Endodermal cell (in vitro differentiated cells): ENCODE data around the gene SLC35B2. TPM values are rescaled to one million over a fixed set of nuclear protein-coding genes. Genes with fewer than 3 reads are reported as not detected.

Experiments used
- DNase-seq: peaks from one replicate; pipeline ENCODE4 v3.0.0-alpha.2; 2017
- H3K27ac ChIP-seq: 2 replicates; pipeline ENCODE4 v1.5.1; 2013; ENCODE audit warnings: mild to moderate bottlenecking, low read depth, low read length, moderate library complexity
- H3K27me3 ChIP-seq: 2 replicates; pipeline ENCODE4 v1.6.1; 2013; ENCODE audit warnings: mild to moderate bottlenecking, low read length, moderate library complexity; ENCODE audit not compliant: insufficient read depth, control insufficient read depth, poor library complexity, severe bottlenecking
- H3K36me3 ChIP-seq: 2 replicates; pipeline ENCODE4 v1.7.0; 2013; ENCODE audit warnings: mild to moderate bottlenecking, low read length, moderate library complexity; ENCODE audit not compliant: control insufficient read depth, insufficient read depth
- H3K4me1 ChIP-seq: one replicate; pipeline ENCODE4 v1.7.0; 2013; ENCODE audit warnings: low read length; ENCODE audit not compliant: control insufficient read depth, insufficient read depth
- H3K4me3 ChIP-seq: 2 replicates; pipeline ENCODE4 v1.5.1; 2013; ENCODE audit warnings: mild to moderate bottlenecking, low read length, moderate library complexity
- H3K9ac ChIP-seq: 2 replicates; pipeline ENCODE4 v1.6.1; 2013; ENCODE audit warnings: mild to moderate bottlenecking, low read length, moderate library complexity; ENCODE audit not compliant: poor library complexity, severe bottlenecking; ENCODE audit errors: extremely low read depth
- H3K9me3 ChIP-seq: 2 replicates; pipeline ENCODE4 v1.6.1; 2013; ENCODE audit warnings: mild to moderate bottlenecking, low read length, moderate library complexity; ENCODE audit not compliant: control insufficient read depth
- H3K27ac Mint-ChIP-seq: 2 replicates; pipeline ENCODE4 v1.8.0; 2020; ENCODE audit warnings: mixed read lengths
- H3K27me3 Mint-ChIP-seq: 2 replicates; pipeline ENCODE4 v1.8.0; 2021; ENCODE audit warnings: mild to moderate bottlenecking, mixed read lengths; ENCODE audit not compliant: insufficient read depth
- H3K36me3 Mint-ChIP-seq: 2 replicates; pipeline ENCODE4 v1.8.0; 2020; ENCODE audit warnings: low read depth, mixed read lengths
- H3K4me1 Mint-ChIP-seq: 2 replicates; pipeline ENCODE4 v1.8.0; 2020; ENCODE audit warnings: mixed read lengths
- H3K4me3 Mint-ChIP-seq: 2 replicates; pipeline ENCODE4 v1.8.0; 2020; ENCODE audit warnings: mild to moderate bottlenecking, moderate library complexity, mixed read lengths
- H3K9me3 Mint-ChIP-seq: 2 replicates; pipeline ENCODE4 v1.8.0; 2020; ENCODE audit warnings: mild to moderate bottlenecking, mixed read lengths
- WGBS, 2 experiments: methylation state at CpG; one replicate each; pipeline versions ENCODE4 v1.1.5 to v1.1.7; 2013; ENCODE audit warnings: missing lambda C conversion rate in 2 of 2, mixed read lengths in 1 of 2; ENCODE audit not compliant: insufficient coverage in 1 of 2, insufficient read length in 1 of 2; 5-methylcytosine and 5-hydroxymethylcytosine counted together
- total RNA-seq, 2 donors: library from RNA; stranded (reverse); fragmentation: NEBNext Ultra II Directional in 1 of 2; extraction: Animal tissue kit (Norgen Biotek cat#: 25700) in 1 of 2; gene quantifications; 2 replicates in 1 of 2; 3 replicates in 1 of 2; pipeline ENCODE4 v1.2.1, GENCODE V29; 2021
- TF ChIP-seq, protein P1 (sequence below): fragments of 200-600 bp; sonication (generic); conservative IDR thresholded peaks from 2 replicates; pipeline ENCODE4 v1.5.0; 2021; ENCODE audit warnings: antibody characterized with exemption, mild to moderate bottlenecking

SLC35B2 gene
- total RNA-seq, 2 donors from 2014 or later: 52.5 to 54.3 TPM

DNA sequence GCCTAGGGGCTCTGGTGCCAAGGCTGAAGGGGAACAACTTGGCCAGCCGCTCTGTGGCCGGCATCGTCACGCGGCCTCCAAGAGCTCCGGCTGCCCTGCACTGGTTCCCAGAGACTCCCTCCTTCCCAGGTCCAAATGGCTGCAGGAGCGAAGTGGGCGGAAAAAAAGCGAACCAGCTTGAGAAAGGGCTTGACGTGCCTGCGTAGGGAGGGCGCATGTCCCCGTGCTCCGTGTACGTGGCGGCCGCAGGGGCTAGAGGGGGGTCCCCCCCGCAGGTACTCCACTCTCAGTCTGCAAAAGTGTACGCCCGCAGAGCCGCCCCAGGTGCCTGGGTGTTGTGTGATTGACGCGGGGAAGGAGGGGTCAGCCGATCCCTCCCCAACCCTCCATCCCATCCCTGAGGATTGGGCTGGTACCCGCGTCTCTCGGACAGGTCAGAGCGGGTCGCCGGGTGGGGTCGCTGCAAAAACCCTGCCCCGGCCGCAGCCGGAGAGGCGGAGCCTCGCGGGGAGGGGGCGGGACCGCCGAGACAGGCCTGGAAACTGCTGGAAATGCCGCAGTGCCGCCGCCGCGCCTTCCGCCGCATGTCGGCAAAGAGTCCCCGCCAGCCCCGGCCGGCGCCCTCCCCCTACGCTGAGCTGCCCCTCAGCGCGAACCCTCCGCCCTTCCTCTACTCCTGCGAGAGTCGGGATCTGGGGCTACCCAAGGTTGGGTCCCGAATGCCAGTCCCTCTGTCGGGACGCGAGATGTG, 11.2 kb downstream of the SLC35B2 start:
- peaks cover 28% of the 10 kb centered on the region for H3K4me1 Mint-ChIP-seq
- H3K36me3 Mint-ChIP-seq: peaks cover 37% of the 10 kb centered on the region
- TF ChIP-seq, protein P1, sequence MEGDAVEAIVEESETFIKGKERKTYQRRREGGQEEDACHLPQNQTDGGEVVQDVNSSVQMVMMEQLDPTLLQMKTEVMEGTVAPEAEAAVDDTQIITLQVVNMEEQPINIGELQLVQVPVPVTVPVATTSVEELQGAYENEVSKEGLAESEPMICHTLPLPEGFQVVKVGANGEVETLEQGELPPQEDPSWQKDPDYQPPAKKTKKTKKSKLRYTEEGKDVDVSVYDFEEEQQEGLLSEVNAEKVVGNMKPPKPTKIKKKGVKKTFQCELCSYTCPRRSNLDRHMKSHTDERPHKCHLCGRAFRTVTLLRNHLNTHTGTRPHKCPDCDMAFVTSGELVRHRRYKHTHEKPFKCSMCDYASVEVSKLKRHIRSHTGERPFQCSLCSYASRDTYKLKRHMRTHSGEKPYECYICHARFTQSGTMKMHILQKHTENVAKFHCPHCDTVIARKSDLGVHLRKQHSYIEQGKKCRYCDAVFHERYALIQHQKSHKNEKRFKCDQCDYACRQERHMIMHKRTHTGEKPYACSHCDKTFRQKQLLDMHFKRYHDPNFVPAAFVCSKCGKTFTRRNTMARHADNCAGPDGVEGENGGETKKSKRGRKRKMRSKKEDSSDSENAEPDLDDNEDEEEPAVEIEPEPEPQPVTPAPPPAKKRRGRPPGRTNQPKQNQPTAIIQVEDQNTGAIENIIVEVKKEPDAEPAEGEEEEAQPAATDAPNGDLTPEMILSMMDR: peak; percentile 63
- Histone ChIP-seq H3K4me3 (peak overlapping the region; percentile 100), H3K9ac (peak overlapping the region; percentile 100), H3K4me1 (no peaks in the 10 kb centered on the region), H3K9me3 (no peaks in the 10 kb centered on the region), H3K36me3 (peaks cover 33% of the 10 kb centered on the region), H3K27me3 (no peaks in the 10 kb centered on the region), H3K27ac (peak overlapping the region; percentile 91)
- H3K27me3 Mint-ChIP-seq: no peaks in the 10 kb centered on the region
- H3K9me3 Mint-ChIP-seq: peaks cover 2% of the 10 kb centered on the region
- H3K4me3 Mint-ChIP-seq: peak overlapping the region; percentile 98
- peak overlapping the region; percentile 99 for H3K27ac Mint-ChIP-seq
- WGBS, 2 experiments: 4 to 8% methylated on average over 26 to 62 of the region's 62 CpGs
- peak; percentile 100 for DNase-seq

DNA sequence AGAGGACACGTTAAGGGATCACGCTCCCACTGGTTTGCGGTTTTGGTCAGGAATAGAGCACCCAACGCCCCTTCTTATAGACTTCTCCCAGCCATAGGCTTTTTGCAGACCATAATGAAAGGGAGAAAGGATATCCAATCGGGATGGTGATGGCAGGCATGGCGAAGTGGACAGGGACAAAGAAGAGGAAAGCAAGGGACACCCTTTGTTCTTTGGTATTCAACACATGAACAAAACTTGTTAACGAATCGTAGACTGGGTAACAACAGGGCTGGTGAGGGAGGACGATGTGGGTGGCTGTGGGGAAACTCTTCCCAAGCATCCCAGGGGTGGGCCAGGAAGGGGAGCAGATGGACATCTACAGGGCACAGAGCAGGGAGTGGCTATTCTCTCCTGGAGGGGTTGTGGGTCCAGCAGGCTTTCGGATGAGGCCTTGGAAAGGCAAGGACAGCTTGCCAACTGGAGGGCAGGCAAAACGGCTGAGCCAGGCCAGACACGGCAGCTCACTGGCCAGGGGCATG, 11.9 kb downstream of the SLC35B2 start:
- Mint-ChIP-seq H3K4me1 (peaks cover 28% of the 10 kb centered on the region), H3K9me3 (peaks cover 2% of the 10 kb centered on the region), H3K4me3 (peak overlapping the region; percentile 98), H3K36me3 (peaks cover 31% of the 10 kb centered on the region), H3K27ac (peak overlapping the region; percentile 22), H3K27me3 (no peaks in the 10 kb centered on the region)
- Histone ChIP-seq H3K27ac (peak overlapping the region; percentile 57), H3K9ac (no peak overlapping the region), H3K4me1 (no peaks in the 10 kb centered on the region), H3K4me3 (peak overlapping the region; percentile 71), H3K36me3 (peaks cover 27% of the 10 kb centered on the region), H3K9me3 (no peaks in the 10 kb centered on the region), H3K27me3 (no peaks in the 10 kb centered on the region)
- WGBS, 2 experiments: 84 to 90% methylated on average over 9 to 12 of the region's 12 CpGs
- TF ChIP-seq, protein P1: no peak
- no peak for DNase-seq

DNA sequence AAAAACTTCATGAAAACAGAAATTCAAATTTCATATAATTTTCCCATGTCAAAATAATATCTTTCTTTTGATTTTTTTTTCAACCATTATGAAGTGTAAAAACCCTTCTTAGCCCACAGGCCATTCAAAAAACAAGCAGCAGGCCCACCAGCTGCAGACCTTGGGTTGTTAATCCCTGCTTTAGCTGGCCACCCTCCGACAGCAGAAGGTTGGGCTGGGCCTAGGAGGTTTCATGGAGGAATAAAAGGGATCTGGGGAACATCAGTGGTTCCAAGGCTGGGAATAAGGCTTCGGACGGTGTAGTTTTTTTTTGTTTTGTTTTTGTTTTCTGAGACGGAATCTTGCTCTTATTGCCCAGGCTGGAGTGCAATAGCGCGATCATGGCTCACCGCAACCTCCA, 14.0 kb downstream of the SLC35B2 start:
- TF ChIP-seq, protein P1: no peak
- Histone ChIP-seq H3K27ac (no peak overlapping the region), H3K4me3 (no peak overlapping the region), H3K27me3 (no peaks in the 10 kb centered on the region), H3K9ac (no peak overlapping the region), H3K9me3 (no peaks in the 10 kb centered on the region), H3K4me1 (no peaks in the 10 kb centered on the region), H3K36me3 (peaks cover 6% of the 10 kb centered on the region)
- peaks cover 4% of the 10 kb centered on the region for H3K27me3 Mint-ChIP-seq
- H3K9me3 Mint-ChIP-seq: peaks cover 2% of the 10 kb centered on the region
- H3K27ac Mint-ChIP-seq: no peak overlapping the region
- peaks cover 10% of the 10 kb centered on the region for H3K36me3 Mint-ChIP-seq
- no peak for DNase-seq
- WGBS, 2 experiments: 89 to 96% methylated on average over 3 to 7 of the region's 7 CpGs
- no peak overlapping the region for H3K4me3 Mint-ChIP-seq
- H3K4me1 Mint-ChIP-seq: peaks cover 9% of the 10 kb centered on the region
